HEK293 (cell line): ENCODE measurements around the gene TPI1.
"Not testable (repeated sequence)": the region's sequence is repeated elsewhere in the genome, so short reads cannot be mapped to it uniquely, and the experiment has no call there.

ENCODE experiments used
- CTCF ChIA-PET: fragments of 350-600 bp; formaldehyde crosslinking; extraction: SDS; loops from one replicate; lab custom pipeline; 2021; ENCODE audit warnings: antibody characterized with exemption; lab: Yijun Ruan, JAX
- POLR2A ChIA-PET: fragments of 300-600 bp; formaldehyde crosslinking; extraction: SDS; loops from one replicate; lab custom pipeline; 2020; ENCODE audit warnings: antibody characterized with exemption, inconsistent platforms; lab: Yijun Ruan, JAX
- H3K27ac ChIP-seq: fragments of 200-500 bp; sonication (Bioruptor generic); 2 replicates; pipeline ENCODE4 v1.5.1; 2014; ENCODE audit warnings: low read depth, low read length, control low read depth, inconsistent platforms; ENCODE audit errors: extremely low read depth
- H3K36me3 ChIP-seq, 2 experiments: fragments of 200-500 bp in 1 of 2; sonication (Bioruptor generic) in 1 of 2; 1 replicate in 1 of 2; 2 replicates in 1 of 2; pipeline ENCODE4 v1.5.1; 2014 to 2017; ENCODE audit warnings: inconsistent platforms in 2 of 2, low read length in 2 of 2; ENCODE audit not compliant: control insufficient read depth in 2 of 2, insufficient read depth in 1 of 2
- H3K4me1 ChIP-seq: fragments of 200-500 bp; sonication (Bioruptor generic); 2 replicates; pipeline ENCODE4 v1.5.1; 2014; ENCODE audit warnings: mild to moderate bottlenecking, low read length, inconsistent platforms; ENCODE audit not compliant: control insufficient read depth, insufficient read depth
- H3K4me3 ChIP-seq: 2 replicates; pipeline ENCODE4 v1.5.1; 2011; ENCODE audit warnings: low read depth, mild to moderate bottlenecking, control low read depth, low read length, moderate library complexity
- H3K9me3 ChIP-seq: fragments of 200-500 bp; sonication (Bioruptor generic); 2 replicates; pipeline ENCODE4 v1.5.1; 2014; ENCODE audit warnings: low read depth, low read length, inconsistent platforms; ENCODE audit not compliant: control insufficient read depth, insufficient read depth
- GFI1B ChIP-seq: fragments of 450-650 bp; formaldehyde crosslinking; IDR thresholded peaks from 2 replicates; pipeline ENCODE4 v1.5.1; 2016; ENCODE audit warnings: missing biosample characterization, missing genetic modification characterization
- KLF1 ChIP-seq: fragments of 450-650 bp; formaldehyde crosslinking; IDR thresholded peaks from 2 replicates; pipeline ENCODE4 v1.5.1; 2016; ENCODE audit warnings: missing biosample characterization, missing genetic modification characterization
- PRDM1 ChIP-seq: fragments of 450-650 bp; formaldehyde crosslinking; IDR thresholded peaks from 2 replicates; pipeline ENCODE4; 2016; ENCODE audit warnings: missing biosample characterization, missing genetic modification characterization
- SALL2 ChIP-seq: fragments of 450-650 bp; formaldehyde crosslinking; IDR thresholded peaks from 2 replicates; pipeline ENCODE4 v1.5.0; 2017; ENCODE audit warnings: missing biosample characterization, mild to moderate bottlenecking, missing genetic modification characterization, borderline replicate concordance
- SCRT1 ChIP-seq: fragments of 450-650 bp; formaldehyde crosslinking; IDR thresholded peaks from 2 replicates; pipeline ENCODE4 v1.5.1; 2016; ENCODE audit warnings: missing biosample characterization, missing genetic modification characterization, borderline replicate concordance
- SP2 ChIP-seq: fragments of 450-650 bp; formaldehyde crosslinking; IDR thresholded peaks from 2 replicates; pipeline ENCODE4 v1.5.1; 2016; ENCODE audit warnings: missing biosample characterization, missing genetic modification characterization
- TCF7L2 ChIP-seq: IDR thresholded peaks from 2 replicates; pipeline ENCODE4 v1.6.1; 2011; ENCODE audit warnings: low read depth, mild to moderate bottlenecking, inconsistent platforms, low read length, moderate library complexity, borderline replicate concordance
- YY2 ChIP-seq: fragments of 450-650 bp; formaldehyde crosslinking; IDR thresholded peaks from 2 replicates; pipeline ENCODE4 v1.5.1; 2016; ENCODE audit warnings: missing biosample characterization, missing genetic modification characterization
- ZBTB10 ChIP-seq: fragments of 450-650 bp; formaldehyde crosslinking; IDR thresholded peaks from 2 replicates; pipeline ENCODE4 v1.5.1; 2016; ENCODE audit warnings: missing biosample characterization, missing genetic modification characterization
- ZNF121 ChIP-seq: fragments of 450-650 bp; formaldehyde crosslinking; IDR thresholded peaks from 2 replicates; pipeline ENCODE4 v1.5.1; 2016; ENCODE audit warnings: missing biosample characterization, missing genetic modification characterization
- ZNF148 ChIP-seq: fragments of 450-650 bp; formaldehyde crosslinking; IDR thresholded peaks from 2 replicates; pipeline ENCODE4 v1.5.0; 2017; ENCODE audit warnings: missing biosample characterization, missing genetic modification characterization, borderline replicate concordance
- ZNF169 ChIP-seq: fragments of 450-650 bp; formaldehyde crosslinking; IDR thresholded peaks from 2 replicates; pipeline ENCODE4 v1.5.1; 2016; ENCODE audit warnings: missing biosample characterization, missing genetic modification characterization
- ZNF184 ChIP-seq: fragments of 450-650 bp; IDR thresholded peaks from 2 replicates; pipeline ENCODE4 v1.5.1; 2018; ENCODE audit warnings: missing biosample characterization, mild to moderate bottlenecking, missing genetic modification characterization
- ZNF311 ChIP-seq: fragments of 450-650 bp; formaldehyde crosslinking; IDR thresholded peaks from 2 replicates; pipeline ENCODE4 v1.5.1; 2017; ENCODE audit warnings: missing biosample characterization, missing genetic modification characterization, borderline replicate concordance
- ZNF341 ChIP-seq: fragments of 450-650 bp; formaldehyde crosslinking; IDR thresholded peaks from 2 replicates; pipeline ENCODE4; 2016; ENCODE audit warnings: low read depth, missing biosample characterization, missing genetic modification characterization
- ZNF350 ChIP-seq: fragments of 450-650 bp; formaldehyde crosslinking; IDR thresholded peaks from 2 replicates; pipeline ENCODE4 v1.5.0; 2017; ENCODE audit warnings: missing biosample characterization, mild to moderate bottlenecking, missing genetic modification characterization
- ZNF354C ChIP-seq: fragments of 450-650 bp; formaldehyde crosslinking; IDR thresholded peaks from 2 replicates; pipeline ENCODE4 v1.5.1; 2016; ENCODE audit warnings: missing biosample characterization, missing genetic modification characterization, low read depth, borderline replicate concordance
- ZNF629 ChIP-seq: fragments of 450-650 bp; formaldehyde crosslinking; IDR thresholded peaks from 2 replicates; pipeline ENCODE4 v1.5.1; 2017; ENCODE audit warnings: missing biosample characterization, missing genetic modification characterization
- ZNF660 ChIP-seq: fragments of 450-650 bp; IDR thresholded peaks from 2 replicates; pipeline ENCODE4 v1.5.1; 2018; ENCODE audit warnings: missing biosample characterization, mild to moderate bottlenecking, missing genetic modification characterization
- ZNF76 ChIP-seq: fragments of 450-650 bp; formaldehyde crosslinking; IDR thresholded peaks from 2 replicates; pipeline ENCODE4; 2016; ENCODE audit warnings: low read depth, missing biosample characterization, missing genetic modification characterization, borderline replicate concordance
- ZNF777 ChIP-seq: fragments of 450-650 bp; formaldehyde crosslinking; IDR thresholded peaks from 2 replicates; pipeline ENCODE4 v1.5.1; 2017; ENCODE audit warnings: missing biosample characterization, missing genetic modification characterization, borderline replicate concordance
- TF ChIP-seq, protein P1 (sequence below): fragments of 450-650 bp; IDR thresholded peaks from 2 replicates; pipeline ENCODE4 v1.5.1; 2018; ENCODE audit warnings: missing biosample characterization, mild to moderate bottlenecking, missing genetic modification characterization

TPI1 gene

GRCh38 chr12:6884539-6884938, 17.2 kb downstream of the TPI1 start (continued):
- TF ChIP-seq ZNF76 (no peak), ZNF341 (tag by site-specific recombination) (no peak), TCF7L2 (no peak), ZNF629 (tag by site-specific recombination) (no peak), ZNF148 (tag by site-specific recombination) (no peak)

DNA sequence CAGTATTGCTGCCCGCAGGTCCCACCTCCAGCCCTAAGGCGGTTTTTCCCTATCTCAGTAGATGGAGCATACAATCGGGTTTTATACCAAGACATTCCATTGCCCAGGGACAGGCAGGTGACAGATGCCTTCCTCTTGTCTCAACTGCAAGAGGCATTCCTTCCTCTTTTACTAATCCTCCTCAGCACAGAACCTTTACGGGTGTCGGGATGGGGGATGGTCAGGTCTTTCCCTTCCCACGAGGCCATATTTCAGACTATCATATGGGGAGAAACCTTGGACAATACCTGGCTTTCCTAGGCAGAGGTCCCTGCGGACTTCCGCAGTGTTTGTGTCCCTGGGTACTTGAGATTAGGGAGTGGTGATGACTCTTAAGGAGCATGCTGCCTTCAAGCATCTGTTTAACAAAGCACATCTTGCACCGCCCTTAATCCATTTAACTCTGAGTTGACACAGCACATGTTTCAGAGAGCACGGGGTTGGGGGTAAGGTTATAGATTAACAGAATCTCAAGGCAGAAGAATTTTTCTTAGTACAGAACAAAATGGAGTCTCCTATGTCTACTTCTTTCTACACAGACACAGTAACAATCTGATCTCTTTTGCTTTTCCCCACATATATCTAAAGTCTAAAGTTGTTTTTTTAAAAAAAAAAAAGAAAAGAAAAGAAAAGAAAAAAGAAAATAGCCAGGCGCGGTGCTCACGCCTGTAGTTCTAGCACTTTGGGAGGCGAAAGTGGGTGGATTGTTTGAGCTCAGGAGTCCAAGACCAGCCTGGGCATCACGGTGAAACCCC, 19.1 kb downstream of the TPI1 start:
- peaks cover 0 to 13% of the 10 kb centered on the region in 2 experiments; a peak in 2 of 3 replicates for H3K36me3 ChIP-seq
- not testable (repeated sequence) for H3K4me3 ChIP-seq, H3K9me3 ChIP-seq, H3K27ac ChIP-seq, H3K4me1 ChIP-seq
- ChIA-PET CTCF (interaction anchor here (1.8 kb wide), 1 partner anchor 14 kb away, joined by 8 read pairs; the partner anchor contains the start of gene SPSB2), POLR2A (interaction anchor here (0.9 to 1.0 kb wide), 2 partner anchors 13 kb away, joined by 3 read pairs; partner anchors contain the start of gene SPSB2)
- TF ChIP-seq KLF1 (tag by site-specific recombination), result peak; percentile 38; the same call in 1 of the 2 replicates
- TF ChIP-seq, all 188 proteins: peak for 1; not testable (repeated sequence) for 187

- H3K4me1 ChIP-seq, result no peaks in the 10 kb centered on the region
- ChIA-PET POLR2A (interaction anchor here (0.6 to 1.0 kb wide), 3 partner anchors 14 to 471 kb away, joined by 3 read pairs; partner anchors contain the start of gene SPSB2), CTCF (interaction anchor here (0.7 to 1.8 kb wide), 2 partner anchors 15 kb away, joined by 3 to 8 read pairs; partner anchors contain the start of gene SPSB2)
- peaks cover 0 to 13% of the 10 kb centered on the region in 2 experiments; a peak in 2 of 3 replicates for H3K36me3 ChIP-seq
- no peak overlapping the region for H3K4me3 ChIP-seq
- TF ChIP-seq KLF1 (tag by site-specific recombination), result no peak
- TF ChIP-seq ZNF311 (tag by site-specific recombination), result no peak
- no peak for TF ChIP-seq SP2
- no peak for TF ChIP-seq SALL2 (tag by site-specific recombination)
- no peak for TF ChIP-seq SCRT1 (tag by site-specific recombination)
- no peak for TF ChIP-seq ZNF350
- TF ChIP-seq YY2 (tag by site-specific recombination), result no peak
- no peak for TF ChIP-seq GFI1B (tag by site-specific recombination)
- no peak for TF ChIP-seq PRDM1 (tag by site-specific recombination)
- TF ChIP-seq, all 188 proteins: peak for 0
- H3K9me3 ChIP-seq, result no peaks in the 10 kb centered on the region
- H3K27ac ChIP-seq, result no peak overlapping the region
These were observed 20.1 kb downstream of the TPI1 start for GRCh38 chr12:6887460-6887859.

GRCh38 chr12:6888360-6888759, 21.0 kb downstream of the TPI1 start:
- H3K4me1 ChIP-seq, result no peaks in the 10 kb centered on the region
- ChIA-PET CTCF (interaction anchor here (0.8 kb wide), 1 partner anchor 16 kb away, joined by 3 read pairs; no protein-coding TSS in a partner anchor), POLR2A (interaction anchor here (1.0 kb wide), 1 partner anchor 16 kb away, joined by 3 read pairs; no protein-coding TSS in a partner anchor)
- H3K36me3 ChIP-seq, result peaks cover 0 to 13% of the 10 kb centered on the region in 2 experiments; a peak in 1 of 3 replicates
- H3K4me3 ChIP-seq, result no peak overlapping the region
- H3K9me3 ChIP-seq, result no peaks in the 10 kb centered on the region
- H3K27ac ChIP-seq, result no peak overlapping the region
- no peak for TF ChIP-seq ZNF777 (tag by site-specific recombination)
- no peak for TF ChIP-seq ZNF660 (tag by site-specific recombination)
- TF ChIP-seq, protein P1, sequence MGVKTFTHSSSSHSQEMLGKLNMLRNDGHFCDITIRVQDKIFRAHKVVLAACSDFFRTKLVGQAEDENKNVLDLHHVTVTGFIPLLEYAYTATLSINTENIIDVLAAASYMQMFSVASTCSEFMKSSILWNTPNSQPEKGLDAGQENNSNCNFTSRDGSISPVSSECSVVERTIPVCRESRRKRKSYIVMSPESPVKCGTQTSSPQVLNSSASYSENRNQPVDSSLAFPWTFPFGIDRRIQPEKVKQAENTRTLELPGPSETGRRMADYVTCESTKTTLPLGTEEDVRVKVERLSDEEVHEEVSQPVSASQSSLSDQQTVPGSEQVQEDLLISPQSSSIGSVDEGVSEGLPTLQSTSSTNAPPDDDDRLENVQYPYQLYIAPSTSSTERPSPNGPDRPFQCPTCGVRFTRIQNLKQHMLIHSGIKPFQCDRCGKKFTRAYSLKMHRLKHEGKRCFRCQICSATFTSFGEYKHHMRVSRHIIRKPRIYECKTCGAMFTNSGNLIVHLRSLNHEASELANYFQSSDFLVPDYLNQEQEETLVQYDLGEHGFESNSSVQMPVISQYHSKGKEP (tag by site-specific recombination), result 0 out of 2 replicates have a peak, but pooled peaks have one; percentile 23
- peak; percentile 15; the same call in 1 of the 2 replicates for TF ChIP-seq GFI1B (tag by site-specific recombination)
- no peak for TF ChIP-seq ZNF184 (tag by site-specific recombination)
- no peak for TF ChIP-seq ZNF121
- no peak for TF ChIP-seq ZBTB10 (tag by site-specific recombination)
- no peak for TF ChIP-seq ZNF169 (tag by site-specific recombination)
- no peak for TF ChIP-seq ZNF354C
